GM19455 (cell line): ENCODE measurements around the gene NLRP6.
"Not testable (repeated sequence)": the region's sequence is repeated elsewhere in the genome, so short reads cannot be mapped to it uniquely, and the experiment has no call there.

Experiments
- ATAC-seq: cut with Tn5 transposase; IDR thresholded peaks from one replicate; pipeline ENCODE4 v1.9.1; 2021; ENCODE audit not compliant: unreplicated experiment

NLRP6 gene

GRCh38 chr11:281486-282161 is 3.4 kb downstream of the NLRP6 start:
- ATAC-seq, result no peak

GRCh38 chr11:282171-282570 is 4.0 kb downstream of the NLRP6 start:
- no peak for ATAC-seq

GRCh38 chr11:282630-283360 is 4.6 kb downstream of the NLRP6 start:
- no peak for ATAC-seq

- no peak for ATAC-seq
These were observed 5.3 kb downstream of the NLRP6 start for GRCh38 chr11:283405-284104.

GRCh38 chr11:284105-285020 is 6.2 kb downstream of the NLRP6 start:
- ATAC-seq, result no peak

- no peak for ATAC-seq
These were observed 7.0 kb downstream of the NLRP6 start for GRCh38 chr11:285021-285893.

- no peak for ATAC-seq
These were observed 7.7 kb downstream of the NLRP6 start for GRCh38 chr11:285894-286220.

- not testable (repeated sequence) for ATAC-seq
These were observed 9.0 kb downstream of the NLRP6 start for GRCh38 chr11:286977-287820.

GRCh38 chr11:287821-288477 is 9.7 kb downstream of the NLRP6 start:
- no peak for ATAC-seq

GRCh38 chr11:288478-289397 is 10.5 kb downstream of the NLRP6 start, which contains the start of gene PGGHG:
Gene PGGHG (plus strand): TSS chr11:289126. CDS start chr11:289817, 691 bp downstream.
- ATAC-seq, result no peak

GRCh38 chr11:289398-289711 is 11.1 kb downstream of the NLRP6 start:
- ATAC-seq, result no peak

- no peak for ATAC-seq
These were observed 11.8 kb downstream of the NLRP6 start for GRCh38 chr11:289712-290620.

GRCh38 chr11:290621-291231 is 12.5 kb downstream of the NLRP6 start:
- no peak for ATAC-seq

GRCh38 chr11:291281-292210 is 13.3 kb downstream of the NLRP6 start:
- ATAC-seq, result no peak
